A549 treated with GW870086 at 1 μM for 4 hours (cell line): ENCODE data around the gene DIPK2A. TPM values are rescaled to one million over a fixed set of nuclear protein-coding genes. Genes with fewer than 3 reads are reported as not detected.

Experiments used
- total RNA-seq: library from RNA; stranded (reverse); fragments of 200-300 nt; extraction: Qiagen RNA extraction; gene quantifications from 5 replicates; pipeline ENCODE4 v1.2.3, GENCODE V29; 2022; ENCODE audit warnings: low read depth

Gene DIPK2A, protein sequence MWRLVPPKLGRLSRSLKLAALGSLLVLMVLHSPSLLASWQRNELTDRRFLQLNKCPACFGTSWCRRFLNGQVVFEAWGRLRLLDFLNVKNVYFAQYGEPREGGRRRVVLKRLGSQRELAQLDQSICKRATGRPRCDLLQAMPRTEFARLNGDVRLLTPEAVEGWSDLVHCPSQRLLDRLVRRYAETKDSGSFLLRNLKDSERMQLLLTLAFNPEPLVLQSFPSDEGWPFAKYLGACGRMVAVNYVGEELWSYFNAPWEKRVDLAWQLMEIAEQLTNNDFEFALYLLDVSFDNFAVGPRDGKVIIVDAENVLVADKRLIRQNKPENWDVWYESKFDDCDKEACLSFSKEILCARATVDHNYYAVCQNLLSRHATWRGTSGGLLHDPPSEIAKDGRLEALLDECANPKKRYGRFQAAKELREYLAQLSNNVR
- 4.9 to 8.4 TPM (median 6.9 TPM) in 5 replicates for total RNA-seq

DNA sequence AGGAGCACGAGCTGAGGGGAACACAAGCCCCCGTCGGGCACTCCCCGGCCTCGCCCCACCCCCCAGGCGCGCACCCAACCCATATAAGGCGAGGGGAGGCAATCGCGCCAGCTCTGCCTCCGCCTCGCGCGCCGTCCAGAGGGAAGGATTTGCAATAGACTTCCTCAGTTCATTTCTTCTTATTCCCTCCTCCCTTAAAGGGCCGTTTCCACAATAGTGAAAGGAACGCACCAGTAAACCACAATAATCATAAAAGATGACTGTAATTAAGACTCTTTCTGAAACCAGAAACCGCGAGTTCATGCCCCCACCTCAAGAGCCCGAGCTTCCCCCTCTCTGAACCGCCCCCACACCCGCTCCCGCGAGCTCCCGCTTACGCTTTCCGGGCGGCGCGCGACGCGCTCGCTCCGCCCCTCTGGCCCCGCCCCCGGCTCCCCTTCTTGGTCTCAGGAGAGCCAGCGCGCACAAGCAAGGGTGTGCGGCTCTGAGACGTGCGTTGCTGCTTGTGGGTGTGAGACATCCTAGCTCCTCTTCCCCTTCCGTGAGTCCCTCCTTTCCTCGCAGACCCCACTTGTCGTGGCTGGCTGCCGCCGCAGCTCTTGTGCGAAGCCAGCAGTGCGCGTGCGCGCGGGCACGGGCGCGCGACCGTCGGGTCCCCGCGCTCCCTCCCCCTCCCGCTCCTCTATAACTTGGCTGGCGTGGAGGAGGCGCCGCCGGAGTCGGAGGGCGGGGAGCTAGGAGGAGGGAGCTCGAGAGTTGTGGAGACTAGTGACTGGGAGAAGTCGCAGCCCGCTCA lies at the start of gene DIPK2A:
Gene DIPK2A, plus strand, starts transcription at position 465 of the 796 bp plus-strand sequence. CDS start 510 bp downstream, outside the sequence.

Other genes starting within 250 kb of the DIPK2A start
- 0.22 to 0.42 TPM (median 0.36 TPM) in 3 of 5 replicates, not detected in the others for gene SLC9A9, start 123.4 kb upstream of the DIPK2A start, total RNA-seq